Hematopoietic multipotent progenitor cell treated with erythropoietin and hydrocortisone succinate and interleukin-3 and kit ligand, for 17 days (in vitro differentiated cells): ENCODE data around the gene NACA2.
"Not testable (repeated sequence)": the region's sequence is repeated elsewhere in the genome, so short reads cannot be mapped to it uniquely, and the experiment has no call there.

ENCODE experiments used
- DNase-seq: peaks from one replicate; pipeline ENCODE4 v3.0.0-alpha.2; 2015; ENCODE audit warnings: low spot score

NACA2 gene

DNA sequence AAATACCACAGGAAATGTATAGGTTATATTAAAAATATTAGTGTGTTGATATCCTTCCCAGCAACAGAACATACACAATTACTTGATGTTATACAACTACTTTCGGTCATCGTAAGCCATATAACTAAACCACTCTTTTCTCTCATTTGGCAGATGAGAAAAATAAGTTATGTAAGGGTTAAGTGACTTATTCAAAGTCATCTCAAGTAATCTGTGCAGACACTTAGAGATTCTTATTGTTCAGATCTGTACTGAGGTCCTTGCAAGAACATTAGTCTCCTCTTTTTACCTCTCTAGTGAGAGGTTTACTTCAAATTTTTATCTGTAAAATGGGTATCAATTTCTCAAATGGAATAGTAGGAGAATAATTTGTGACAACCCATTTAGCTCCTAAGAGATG, 15.0 kb downstream of the NACA2 start:
- no peak for DNase-seq

DNA sequence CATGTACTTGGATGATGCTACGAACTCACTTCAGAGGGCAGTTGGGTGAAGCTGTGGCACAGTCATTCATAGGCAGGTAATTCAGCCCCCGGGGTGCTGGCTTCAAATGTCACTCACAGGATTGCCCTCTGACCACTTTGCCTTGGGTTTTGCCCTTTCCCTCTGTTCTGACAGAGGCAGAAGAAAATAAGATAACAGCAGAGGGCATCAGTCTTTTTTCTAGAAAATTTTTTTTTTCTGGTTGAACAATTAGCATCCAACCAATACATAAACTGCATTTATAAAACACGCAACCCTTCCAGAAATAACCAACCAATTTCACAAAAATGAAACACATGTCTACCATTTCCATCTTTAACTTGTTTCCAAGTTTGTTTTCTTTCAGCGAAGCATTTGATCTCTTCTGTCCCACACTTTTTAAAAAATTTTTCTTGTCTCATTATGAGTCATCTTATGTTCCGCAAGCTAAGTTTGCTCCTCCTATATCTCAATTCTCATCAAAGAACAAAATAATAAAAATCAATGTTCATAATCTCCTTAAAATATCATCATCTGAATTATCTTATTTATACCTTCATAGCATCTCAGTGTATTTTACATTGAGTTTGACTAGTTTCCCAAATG, 15.6 kb downstream of the NACA2 start:
- DNase-seq = no peak

DNA sequence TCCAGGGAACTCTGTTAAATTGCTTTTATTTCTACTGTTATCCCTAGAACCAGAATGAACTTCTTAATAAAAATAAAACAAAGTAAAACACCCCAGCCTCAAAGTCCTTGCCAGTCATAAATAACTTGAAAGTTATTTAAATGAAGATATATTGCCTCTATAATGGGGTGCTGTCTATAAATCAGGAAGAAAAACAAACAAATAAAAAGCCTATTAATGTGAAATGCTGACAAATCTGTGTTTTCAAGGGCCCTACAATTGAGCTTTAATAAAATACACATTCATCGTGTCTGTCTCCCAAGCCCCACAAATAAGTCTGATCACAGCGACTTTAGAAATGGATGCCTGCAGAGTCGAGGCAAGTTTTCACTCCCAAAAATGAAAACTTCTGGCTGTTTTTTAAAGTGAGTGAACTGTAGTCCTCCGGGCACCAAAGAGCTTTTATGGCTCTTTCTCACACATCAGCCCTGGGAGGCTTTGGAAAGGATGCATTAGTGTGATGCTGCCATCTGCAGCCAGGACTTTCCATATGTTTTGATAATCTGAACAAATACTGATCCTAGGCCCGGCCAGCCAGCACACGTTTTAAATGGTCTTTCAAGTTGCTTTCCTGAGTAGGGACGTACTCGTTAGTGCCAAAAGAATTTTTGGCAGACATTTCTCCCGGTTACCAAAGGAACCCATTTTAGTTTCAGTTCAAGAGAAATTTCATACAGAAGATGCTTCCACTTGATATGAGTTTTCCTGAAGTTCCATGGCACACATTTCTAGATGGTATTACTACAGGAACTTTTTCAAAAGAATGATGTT, 16.3 kb downstream of the NACA2 start:
- DNase-seq = no peak

DNA sequence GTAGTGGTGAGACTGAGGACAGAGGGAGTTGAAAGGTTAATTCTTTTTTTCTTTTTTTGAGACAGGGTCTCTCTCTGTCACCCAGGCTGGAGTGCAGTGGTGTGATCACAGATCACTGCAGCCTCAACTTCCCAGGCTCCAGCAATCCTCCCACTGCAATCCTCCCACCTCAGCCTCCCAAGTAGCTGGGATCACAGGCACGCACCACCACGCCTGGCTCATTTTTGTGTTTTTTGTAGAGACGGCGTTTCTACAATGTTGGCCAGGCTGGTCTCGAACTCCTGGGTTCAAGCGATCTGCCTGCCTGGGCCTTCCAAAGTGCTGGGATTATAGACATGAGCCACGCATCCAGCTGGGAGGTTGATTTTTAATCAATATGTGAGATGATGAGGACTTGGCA, 18.5 kb downstream of the NACA2 start:
- not testable (repeated sequence) for DNase-seq

DNA sequence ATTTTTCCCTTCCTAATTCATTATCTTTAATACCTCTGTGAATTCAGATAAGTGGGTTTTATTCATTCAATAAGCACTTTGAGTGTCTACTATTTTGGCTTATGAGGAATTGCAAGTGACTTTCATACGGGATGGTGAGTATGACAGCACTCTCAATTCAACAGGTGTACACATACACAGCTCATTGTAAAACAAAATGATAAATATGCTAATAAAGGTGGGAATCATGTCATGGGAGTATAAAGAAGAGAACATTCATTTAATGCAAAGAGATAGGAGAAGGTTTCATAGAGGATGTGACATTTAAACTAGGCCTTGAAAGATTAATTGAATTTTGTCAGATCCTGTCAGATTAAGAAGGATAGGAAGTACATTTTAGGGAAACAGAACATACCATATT, 19.4 kb downstream of the NACA2 start:
- DNase-seq = no peak

DNA sequence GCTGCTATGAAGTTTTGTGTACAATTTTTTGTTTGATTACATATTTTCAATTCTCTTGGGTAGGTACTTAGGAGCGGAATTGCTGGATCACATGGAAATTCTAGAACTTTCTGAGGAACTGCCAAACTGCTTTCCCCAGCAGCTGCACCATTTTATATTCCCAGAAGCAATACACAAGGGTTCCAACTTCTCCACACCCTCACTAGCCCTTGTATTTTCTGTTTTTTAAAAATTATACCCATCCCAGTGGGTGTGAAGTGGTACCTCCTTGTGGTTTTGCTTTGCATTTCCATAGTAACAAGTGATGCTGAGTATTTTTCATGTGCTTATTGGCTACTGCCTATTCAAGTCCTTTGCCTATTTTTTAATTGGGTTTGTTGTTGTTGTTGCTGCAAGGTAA, 20.9 kb downstream of the NACA2 start:
- no peak for DNase-seq

DNA sequence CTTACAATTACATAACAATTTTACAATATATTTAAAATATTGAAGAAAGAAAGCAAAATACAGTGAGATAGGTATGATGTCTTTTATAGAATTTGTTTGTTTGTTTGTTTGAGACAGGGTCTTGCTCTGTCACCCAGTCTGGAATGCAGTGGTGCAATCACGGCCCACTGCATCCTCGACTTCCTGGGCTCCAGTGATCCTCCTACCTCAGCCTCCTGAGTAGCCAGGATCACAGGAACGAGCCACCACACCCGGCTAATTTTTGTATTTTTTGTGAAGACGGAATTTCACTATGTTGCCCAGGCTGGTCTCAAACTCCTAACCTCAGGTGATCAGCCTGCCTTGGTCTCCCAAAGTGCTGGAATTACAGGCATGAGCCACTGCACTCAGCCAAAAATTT, 21.5 kb downstream of the NACA2 start:
- DNase-seq = not testable (repeated sequence)

DNA sequence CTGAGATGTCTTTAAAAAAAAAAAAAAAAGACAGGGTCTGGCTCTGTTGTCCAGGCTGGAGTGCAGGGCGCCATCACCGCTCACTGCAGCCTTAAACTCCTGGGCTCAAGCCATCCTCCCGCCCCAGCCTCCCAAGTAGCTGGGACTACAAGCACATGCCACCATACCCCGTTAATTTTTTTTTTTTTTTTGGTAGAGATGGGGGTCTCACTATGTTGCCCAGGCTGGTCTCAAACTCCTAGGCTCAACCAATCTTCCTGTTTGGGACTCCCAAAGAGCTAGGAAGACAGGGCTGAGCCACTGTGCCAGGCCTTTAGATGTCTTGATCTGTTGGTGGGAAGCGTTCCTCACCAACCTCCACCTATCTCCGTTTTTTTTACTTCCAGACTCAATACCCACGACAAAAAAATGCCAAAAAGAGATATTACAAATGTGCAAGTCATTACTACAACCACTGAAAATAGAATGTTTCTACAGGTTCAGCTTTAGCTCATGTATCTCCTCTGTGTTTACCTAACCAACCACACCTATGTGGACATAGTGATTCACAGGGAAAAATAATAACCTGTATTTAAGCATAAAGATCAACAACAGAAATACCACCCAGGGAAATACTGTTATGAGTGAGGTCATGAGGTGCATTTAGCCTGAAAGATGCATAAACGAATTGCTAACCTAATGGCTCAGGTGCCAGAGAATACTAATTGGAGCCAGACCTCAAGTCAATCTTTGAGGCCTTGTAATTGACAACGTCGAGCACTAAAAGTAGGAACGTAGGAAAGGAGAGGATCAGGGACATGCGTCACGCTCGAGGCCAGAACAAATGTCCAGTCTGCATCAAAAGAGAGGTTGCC, 22.6 kb downstream of the NACA2 start:
- no peak for DNase-seq

DNA sequence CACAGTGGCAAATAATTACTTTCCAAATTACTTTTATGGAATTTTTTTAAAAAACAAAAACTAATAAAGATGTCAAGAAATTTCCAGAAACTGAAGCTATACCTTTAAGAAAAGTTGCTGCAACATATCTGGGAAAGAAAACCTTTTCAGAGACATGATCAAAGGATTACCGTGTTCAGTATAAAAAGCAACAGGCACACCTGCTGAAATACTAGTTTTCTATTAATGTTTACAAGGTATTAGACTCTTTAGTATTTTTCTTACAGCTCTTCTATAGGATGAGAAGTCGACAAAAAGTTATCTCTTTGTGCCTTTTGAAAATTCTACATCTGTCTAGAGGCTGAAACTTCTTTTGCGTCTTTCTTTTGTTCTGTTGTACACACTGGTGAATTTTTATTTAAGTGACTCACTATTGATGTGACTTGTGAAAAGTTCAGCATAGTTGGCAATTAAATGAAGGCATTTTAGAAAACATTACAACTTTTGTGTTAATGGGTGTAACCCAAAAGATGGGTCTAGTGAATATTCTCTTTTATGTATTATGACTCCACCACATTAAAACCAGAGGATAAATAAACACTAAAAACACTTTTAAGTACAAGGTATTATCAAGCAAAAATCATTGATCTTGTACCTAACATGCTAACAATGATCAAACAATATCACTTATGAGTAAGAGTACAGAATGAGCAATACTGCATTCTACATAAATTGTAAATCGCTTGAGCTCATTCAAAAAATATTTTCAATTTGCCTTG, 23.8 kb downstream of the NACA2 start:
- DNase-seq = no peak

DNA sequence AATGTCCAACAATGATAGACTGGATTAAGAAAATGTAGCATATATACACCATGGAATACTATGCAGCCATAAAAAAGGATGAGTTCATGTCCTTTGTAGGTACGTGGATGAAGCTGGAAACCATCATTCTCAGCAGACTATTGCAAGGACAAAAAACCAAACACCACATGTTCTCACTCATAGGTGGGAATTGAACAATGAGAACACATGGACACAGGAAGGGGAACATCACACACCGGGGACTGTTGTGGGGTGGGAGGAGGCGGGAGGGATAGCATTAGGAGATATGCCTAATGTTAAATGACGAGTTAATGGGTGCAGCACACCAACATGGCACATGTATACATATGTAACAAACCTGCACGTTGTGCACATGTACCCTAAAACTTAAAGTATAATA, 24.6 kb downstream of the NACA2 start:
- DNase-seq = not testable (repeated sequence)

DNA sequence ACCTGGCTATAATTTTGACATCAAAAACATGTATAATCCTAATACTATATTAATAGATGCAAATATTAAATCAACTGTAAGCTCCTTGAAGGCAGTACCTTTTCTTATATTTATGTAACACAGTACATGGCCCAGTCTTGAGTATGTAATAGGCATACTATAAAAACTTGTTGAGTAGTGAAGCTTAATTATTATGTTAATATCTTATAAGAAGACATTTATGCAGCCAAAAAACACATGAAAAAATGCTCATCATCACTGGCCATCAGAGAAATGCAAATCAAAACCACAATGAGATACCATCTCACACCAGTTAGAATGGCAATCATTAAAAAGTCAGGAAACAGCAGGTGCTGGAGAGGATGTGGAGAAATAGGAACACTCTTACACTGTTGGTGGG, 25.2 kb downstream of the NACA2 start:
- not testable (repeated sequence) for DNase-seq

DNA sequence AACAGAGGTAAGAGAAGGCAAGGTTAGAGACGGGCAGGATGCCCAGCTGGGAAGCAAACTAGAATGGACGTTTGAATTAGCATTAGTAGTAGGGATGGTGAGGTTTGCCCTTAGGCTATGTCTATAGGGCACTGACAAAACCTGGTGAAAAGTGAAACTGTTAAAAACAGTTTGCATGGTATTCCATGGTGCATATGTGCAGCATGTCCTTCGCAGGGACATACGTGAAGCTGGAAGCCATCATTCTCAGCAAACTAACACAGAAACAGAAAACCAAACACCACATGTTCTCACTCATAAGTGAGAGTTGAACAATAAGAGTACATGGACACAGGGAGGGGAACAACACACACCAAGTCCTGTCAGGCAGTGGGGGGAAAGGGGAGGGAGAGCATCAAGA, 25.8 kb downstream of the NACA2 start:
- DNase-seq = no peak

DNA sequence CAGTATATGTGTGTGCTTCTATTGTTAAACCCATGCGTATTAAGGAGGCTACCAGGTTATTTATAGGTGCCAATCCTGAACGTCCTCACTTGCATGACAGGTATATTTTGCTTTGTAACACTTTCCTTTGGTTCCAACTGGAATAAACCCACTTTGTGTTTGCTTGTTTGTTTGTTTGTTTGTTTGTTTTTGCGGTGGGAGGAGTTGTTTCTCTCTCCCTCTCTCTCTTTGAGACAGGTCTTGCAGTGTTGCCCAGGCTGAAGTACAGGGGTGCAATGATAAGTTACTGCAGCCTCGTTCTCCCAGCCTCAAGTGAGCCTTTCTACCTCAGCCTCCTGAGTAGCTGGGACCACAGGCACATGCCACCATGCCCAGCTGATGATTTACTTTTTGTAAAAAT, 28.7 kb downstream of the NACA2 start:
- DNase-seq = no peak

DNA sequence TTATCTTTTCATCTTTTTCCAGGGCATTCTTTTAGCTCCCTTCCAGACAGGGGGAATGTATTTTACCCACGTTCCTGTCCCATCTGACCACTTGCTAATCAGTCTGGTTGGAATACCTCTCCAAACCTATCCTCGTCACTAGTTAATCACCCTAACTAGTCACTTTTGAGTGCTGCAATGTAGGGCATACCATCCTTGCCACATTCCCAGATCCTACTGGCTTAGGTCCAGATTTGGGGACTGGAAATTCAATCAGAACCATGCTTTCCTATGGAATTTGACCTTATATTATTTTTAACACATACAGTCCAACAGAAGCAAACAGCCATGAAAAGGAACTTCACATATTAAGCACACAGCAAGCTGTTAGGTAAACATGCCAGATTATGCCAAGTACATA, 29.7 kb downstream of the NACA2 start:
- no peak for DNase-seq

DNA sequence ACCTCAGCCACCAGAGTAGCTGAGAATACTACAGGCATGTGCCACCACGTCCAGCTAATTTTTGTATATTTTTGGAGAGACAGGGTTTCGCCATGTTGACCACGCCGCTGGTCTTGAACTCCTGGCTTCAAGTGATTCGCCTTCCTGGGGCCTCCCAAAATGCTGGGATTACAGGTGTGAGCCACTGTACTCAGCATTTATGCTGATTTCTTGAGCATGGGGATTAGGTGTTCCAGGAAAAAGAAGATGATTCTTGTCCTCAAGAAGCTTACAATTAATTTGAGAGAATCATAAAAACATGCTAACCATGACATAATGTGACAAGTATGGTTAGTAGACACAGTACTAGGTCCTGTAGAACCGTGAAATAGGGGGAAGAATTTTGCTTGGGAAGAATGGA, 30.9 kb downstream of the NACA2 start:
- DNase-seq = no peak

DNA sequence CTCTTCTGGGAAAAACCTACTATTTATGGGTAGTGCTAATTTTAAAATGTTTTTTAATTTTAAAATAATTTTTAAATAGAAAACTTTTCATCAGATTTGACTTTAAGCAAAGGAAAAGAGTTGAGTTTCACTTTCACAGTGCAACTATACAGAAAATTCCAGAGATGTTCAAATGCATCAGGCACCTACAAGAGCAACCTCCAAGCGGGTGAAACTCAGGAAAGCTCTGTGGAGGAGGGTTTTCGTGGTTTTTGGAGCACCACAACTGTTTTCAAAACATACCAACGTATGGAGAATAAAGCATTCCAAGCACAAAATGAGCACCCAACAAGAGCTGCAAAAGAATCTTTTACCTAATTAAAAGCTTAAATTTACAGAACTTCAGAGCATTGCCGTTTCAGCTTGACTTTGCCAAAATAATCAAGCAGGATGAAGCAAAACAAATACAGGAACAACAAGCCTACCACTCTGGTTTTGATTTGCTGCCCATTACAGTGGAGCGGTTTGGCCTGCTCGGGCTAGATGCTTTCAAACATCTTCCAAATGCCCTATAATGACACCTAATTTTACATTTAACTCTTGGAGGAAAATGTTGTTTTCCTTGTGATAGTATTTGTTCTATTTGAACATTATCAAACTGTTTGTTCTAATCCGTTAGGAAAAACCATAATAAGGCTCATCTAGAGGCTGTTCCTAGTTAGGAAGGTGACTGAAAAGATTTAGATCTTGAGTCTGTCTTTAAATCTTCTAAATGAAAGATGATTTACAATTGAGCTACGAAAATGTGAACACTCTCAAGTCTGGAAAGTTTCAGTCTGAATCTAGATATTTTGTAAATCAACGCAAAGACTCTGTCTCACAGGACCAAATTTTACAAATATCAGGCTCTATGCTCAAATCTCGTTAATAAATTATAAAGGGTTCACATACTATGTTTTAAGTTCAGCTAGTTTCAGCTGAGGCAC, 34.5 kb downstream of the NACA2 start:
- DNase-seq = no peak

DNA sequence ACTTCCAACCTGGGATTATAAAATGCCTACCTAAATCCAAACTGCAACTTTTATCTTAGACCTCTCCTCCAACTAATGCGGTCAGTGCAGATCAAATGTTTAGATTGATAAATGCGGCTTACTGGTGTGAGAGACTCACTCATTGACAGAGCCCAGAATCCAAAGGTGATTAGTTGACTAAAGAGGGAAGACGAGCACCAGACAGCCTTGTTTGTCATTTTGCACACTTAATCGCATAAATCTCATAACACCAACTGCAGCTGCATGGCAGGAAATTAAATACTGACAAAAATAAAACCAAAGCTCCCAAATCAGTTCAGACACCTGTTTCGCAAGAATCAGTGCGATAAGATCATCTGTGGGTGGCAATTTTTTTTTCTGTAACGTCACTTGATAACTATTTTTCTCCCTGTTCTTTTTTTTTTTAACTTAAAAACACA, 35.9 kb downstream of the NACA2 start:
- no peak for DNase-seq

DNA sequence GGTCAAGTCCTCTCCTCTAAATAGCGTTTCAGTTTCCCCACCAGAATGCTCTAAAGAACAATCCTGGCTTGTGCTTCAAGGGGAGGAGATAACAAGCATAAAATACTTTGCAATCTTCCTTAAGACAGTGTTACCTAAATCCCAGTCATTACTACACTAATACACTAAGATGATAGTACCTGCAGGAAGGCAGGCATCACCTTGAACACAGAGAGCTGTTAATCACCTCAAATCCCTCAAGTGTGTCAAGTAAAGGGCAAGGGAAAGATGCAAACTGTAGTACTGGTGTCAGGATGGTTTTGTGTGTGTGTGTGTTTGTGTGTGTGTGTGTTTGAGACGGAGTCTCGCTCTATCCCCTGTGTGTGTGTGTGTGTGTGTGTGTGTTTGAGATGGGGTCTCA, 36.8 kb downstream of the NACA2 start:
- DNase-seq = no peak

DNA sequence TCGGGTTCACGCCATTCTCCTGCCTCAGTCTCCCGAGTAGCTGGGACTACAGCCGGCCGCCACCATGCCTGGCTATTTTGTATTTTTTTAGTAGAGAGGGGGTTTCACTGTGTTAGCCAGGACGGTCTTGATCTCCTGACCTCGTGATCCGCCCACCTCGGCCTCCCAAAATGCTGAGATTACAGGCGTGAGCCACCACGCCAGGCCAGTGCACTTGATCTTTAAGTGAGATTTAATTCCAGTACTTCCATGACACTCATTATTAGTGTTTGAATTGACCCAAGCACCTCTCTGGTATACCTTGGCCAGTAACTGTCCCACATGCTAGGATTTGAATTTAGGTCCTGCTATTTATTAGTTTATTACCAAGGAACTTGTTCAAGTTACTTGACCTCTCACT, 38.5 kb downstream of the NACA2 start:
- DNase-seq = not testable (repeated sequence)

DNA sequence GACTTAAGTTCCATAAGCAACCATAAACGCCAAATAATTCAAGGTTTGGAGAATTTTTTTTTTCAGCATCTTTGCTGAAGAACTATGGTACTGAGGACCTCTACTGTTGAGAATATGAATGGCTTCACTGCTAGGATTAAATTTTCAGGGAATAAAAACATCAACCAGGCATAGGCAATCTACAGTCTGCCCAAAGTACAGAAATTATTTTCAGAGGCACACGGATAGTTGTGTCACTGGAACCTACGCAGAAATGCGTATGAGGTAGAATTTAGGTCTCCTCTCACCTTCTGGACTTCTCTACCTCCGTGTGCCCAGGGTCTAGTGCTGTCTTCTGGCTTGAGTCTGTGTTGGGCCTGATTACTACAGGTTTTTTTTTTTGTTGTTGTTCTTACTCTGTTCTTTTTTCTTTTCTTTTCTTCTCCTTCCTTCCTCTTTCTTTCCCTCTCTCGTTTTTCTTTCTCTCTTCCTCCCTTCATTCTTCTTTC, 39.7 kb downstream of the NACA2 start:
- no peak for DNase-seq

DNA sequence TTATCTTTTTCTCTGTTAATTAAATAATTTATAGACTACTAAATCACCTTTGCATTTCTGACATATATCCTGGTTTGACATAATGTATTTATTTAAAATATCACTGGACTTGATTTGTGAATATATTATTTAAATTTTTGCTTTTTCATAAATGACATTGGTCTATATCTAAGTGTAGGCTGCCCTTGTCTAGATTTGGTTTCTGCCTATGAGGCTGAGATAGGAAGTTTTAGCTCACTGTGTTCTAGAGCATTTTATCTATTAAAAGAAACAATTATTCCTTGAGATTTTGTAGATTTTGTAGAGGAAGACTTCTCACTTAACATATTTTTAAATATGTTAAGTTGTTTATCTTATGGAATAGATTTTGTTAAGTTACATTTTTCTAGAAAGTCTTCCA, 43.9 kb downstream of the NACA2 start:
- DNase-seq = no peak
